Esophagus squamous epithelium (tissue), 5 donors: ENCODE data around the gene GARNL3. TPM values are rescaled to one million over a fixed set of nuclear protein-coding genes. Genes with fewer than 3 reads are reported as not detected.
A peak's percentile ranks its signal among the peaks of the same experiment; 100 is the strongest.

ENCODE experiments used
- DNase-seq: peaks from one replicate; lab custom pipeline; 2025; lab: John Stamatoyannopoulos, UW
- H3K27ac ChIP-seq, 4 donors: fragments of 200-600 bp; sonication (generic); one replicate each; pipeline ENCODE4 v1.5.1; 2016 to 2019; ENCODE audit warnings: mild to moderate bottlenecking in 1 of 4
- H3K27me3 ChIP-seq, 4 donors: fragments of 200-600 bp; sonication (generic); 1 replicate in 3 of 4; 2 replicates in 1 of 4; pipeline versions ENCODE4 v1.5.1 to v1.6.0; 2017 to 2021; ENCODE audit warnings: antibody characterized with exemption in 1 of 4
- H3K36me3 ChIP-seq, 3 donors: fragments of 200-600 bp; sonication (generic); one replicate each; pipeline ENCODE4 v1.5.1; 2016 to 2019
- H3K4me1 ChIP-seq, 3 donors: fragments of 200-600 bp; sonication (generic); one replicate each; pipeline ENCODE4 v1.5.1; 2017 to 2019
- H3K4me3 ChIP-seq, 4 donors: fragments of 200-600 bp; sonication (generic); 1 replicate in 3 of 4; 2 replicates in 1 of 4; pipeline ENCODE4 v1.5.1; 2016 to 2019; ENCODE audit warnings: mild to moderate bottlenecking in 2 of 4, moderate library complexity in 1 of 4
- H3K9me3 ChIP-seq, 3 donors: fragments of 200-600 bp; sonication (generic); one replicate each; pipeline ENCODE4 v1.5.1; 2016 to 2019
- CTCF ChIP-seq, 6 experiments: fragments of 450-650 bp in 4 of 6; fragments of 200-600 bp in 2 of 6; sonication (generic) in 2 of 6; IDR thresholded peaks; one replicate each; pipeline ENCODE4 v1.5.1; 2016 to 2019; ENCODE audit warnings: antibody characterized with exemption in 6 of 6, mild to moderate bottlenecking in 4 of 6, moderate library complexity in 4 of 6
- POLR2A ChIP-seq, 4 donors: fragments of 450-650 bp; IDR thresholded peaks; one replicate each; pipeline ENCODE4 v1.6.1; 2017; ENCODE audit warnings: antibody characterized with exemption in 4 of 4, mild to moderate bottlenecking in 4 of 4, moderate library complexity in 3 of 4
- WGBS, 2 donors: methylation state at CpG; one replicate each; pipeline ENCODE4 v1.1.5; 2018; 5-methylcytosine and 5-hydroxymethylcytosine counted together
- intact Hi-C: fragments of 100-400 bp; cut with DNase I; formaldehyde crosslinking; loops from one replicate; pipeline ENCODE4 v1.15.0; 2022
- total RNA-seq, 4 donors: library from RNA; depleted of rRNA; stranded (reverse); fragments of >200 nt; gene quantifications; one replicate each; pipeline ENCODE4 v1.1.0, GENCODE V29; 2016
- donor health status: DM: yes; HTN: yes; CAD: no.

The GARNL3 gene
- total RNA-seq, 4 donors from 2014 or later = 1.1 to 22.9 (median 8.2) TPM

GRCh38 chr9:127388856-127389238 is 124.3 kb downstream of the GARNL3 start:
- no peaks in the 10 kb centered on the region for H3K27me3 ChIP-seq
- no peak overlapping the region for H3K4me3 ChIP-seq
- no peaks in the 10 kb centered on the region for H3K9me3 ChIP-seq
- 47 to 58% methylated on average over 4 of the region's 6 CpGs for WGBS, 2 donors
- no peak for DNase-seq
- peaks cover 0 to 21% (median 10%) of the 10 kb centered on the region in 3 donors for H3K4me1 ChIP-seq
- H3K36me3 ChIP-seq = peaks cover 0 to 8% (median 0%) of the 10 kb centered on the region in 3 donors
- intact Hi-C loops = no loop called here
- TF ChIP-seq CTCF (IDR thresholded peaks at IDR 0.05) = no peak
- TF ChIP-seq POLR2A (IDR thresholded peaks at IDR 0.05) = no peak
- H3K27ac ChIP-seq = peak overlapping the region in 3 of 4 donors; percentile 16 to 60 (median 34)

GRCh38 chr9:127389381-127390247 is 125.0 kb downstream of the GARNL3 start:
- peaks cover 0 to 21% (median 10%) of the 10 kb centered on the region in 3 donors for H3K4me1 ChIP-seq
- no peak for DNase-seq
- 44 to 74% methylated on average over 2 to 4 of the region's 4 CpGs for WGBS, 2 donors
- peaks cover 0 to 8% (median 0%) of the 10 kb centered on the region in 3 donors for H3K36me3 ChIP-seq
- no peaks in the 10 kb centered on the region for H3K9me3 ChIP-seq
- TF ChIP-seq POLR2A (IDR thresholded peaks at IDR 0.05) (no peak), CTCF (IDR thresholded peaks at IDR 0.05) (no peak)
- no peak overlapping the region for H3K4me3 ChIP-seq
- intact Hi-C loops = loop anchor here (10.0 kb wide), 1 partner anchor 165 kb away; no protein-coding TSS in a partner anchor
- no peaks in the 10 kb centered on the region for H3K27me3 ChIP-seq
- H3K27ac ChIP-seq = no peak overlapping the region

GRCh38 chr9:127390248-127390545 is 125.6 kb downstream of the GARNL3 start:
- no peak for DNase-seq
- WGBS, 2 donors = 53 to 65% methylated on average over 2 of the region's 2 CpGs
- intact Hi-C loops = loop anchor here (10.0 kb wide), 1 partner anchor 165 kb away; no protein-coding TSS in a partner anchor

GRCh38 chr9:127390563-127390962 is 126.0 kb downstream of the GARNL3 start:
- TF ChIP-seq POLR2A (IDR thresholded peaks at IDR 0.05) (no peak), CTCF (IDR thresholded peaks at IDR 0.05) (no peak)
- Histone ChIP-seq H3K4me1 (peaks cover 0 to 21% (median 10%) of the 10 kb centered on the region in 3 donors), H3K27ac (no peak overlapping the region), H3K4me3 (no peak overlapping the region), H3K27me3 (no peaks in the 10 kb centered on the region), H3K9me3 (no peaks in the 10 kb centered on the region), H3K36me3 (peaks cover 0 to 8% (median 0%) of the 10 kb centered on the region in 3 donors)
- WGBS, 2 donors = 79 to 80% methylated on average over 5 of the region's 5 CpGs
- no peak for DNase-seq
- intact Hi-C loops = loop anchor here (10.0 kb wide), 1 partner anchor 166 kb away; no protein-coding TSS in a partner anchor

More at GRCh38 chr9:127390248-127390545, 125.6 kb downstream of the GARNL3 start:
- Histone ChIP-seq H3K36me3 (peaks cover 0 to 8% (median 0%) of the 10 kb centered on the region in 3 donors), H3K27ac (no peak overlapping the region), H3K4me3 (no peak overlapping the region), H3K27me3 (no peaks in the 10 kb centered on the region), H3K4me1 (peaks cover 0 to 21% (median 10%) of the 10 kb centered on the region in 3 donors), H3K9me3 (no peaks in the 10 kb centered on the region)
- TF ChIP-seq CTCF (IDR thresholded peaks at IDR 0.05) (no peak), POLR2A (IDR thresholded peaks at IDR 0.05) (no peak)

- Histone ChIP-seq H3K36me3 (peaks cover 0 to 8% (median 0%) of the 10 kb centered on the region in 3 donors), H3K4me1 (peaks cover 7 to 31% (median 13%) of the 10 kb centered on the region in 3 donors), H3K27ac (no peak overlapping the region), H3K9me3 (no peaks in the 10 kb centered on the region), H3K4me3 (no peak overlapping the region), H3K27me3 (no peaks in the 10 kb centered on the region)
- no peak for DNase-seq
- TF ChIP-seq CTCF (IDR thresholded peaks at IDR 0.05) = no peak
- no peak for TF ChIP-seq POLR2A (IDR thresholded peaks at IDR 0.05)
- 67 to 88% methylated on average over 5 of the region's 5 CpGs for WGBS, 2 donors
- intact Hi-C loops = loop anchor here (10.0 kb wide), 1 partner anchor 167 kb away; no protein-coding TSS in a partner anchor
Measured at GRCh38 chr9:127392166-127392565, 127.6 kb downstream of the GARNL3 start.
